Astrocyte (in vitro differentiated cells and primary cell): ENCODE results near the gene NCK2. TPM values are rescaled to one million over a fixed set of nuclear protein-coding genes. Genes with fewer than 3 reads are reported as not detected.

ENCODE experiments used
- DNase-seq: peaks from one replicate; pipeline ENCODE4 v3.0.0-alpha.2; 2010; ENCODE audit warnings: low read depth
- FAIRE-seq: peaks from 2 replicates; lab custom pipeline; 2011; peaks lifted over from hg19 to GRCh38; lab: Jason Lieb, UNC
- H2AFZ ChIP-seq: 2 replicates; pipeline ENCODE4 v1.6.0; 2012; ENCODE audit warnings: low read depth, low read length, inconsistent platforms
- H3K27ac ChIP-seq: 2 replicates; pipeline ENCODE4 v1.5.1; 2011; ENCODE audit warnings: low read depth, low read length, inconsistent platforms
- H3K27me3 ChIP-seq: 2 replicates; pipeline ENCODE4 v1.6.0; 2011; ENCODE audit warnings: low read length, inconsistent platforms; ENCODE audit not compliant: insufficient read depth
- H3K36me3 ChIP-seq: 2 replicates; pipeline ENCODE4 v1.5.1; 2011; ENCODE audit warnings: low read length, inconsistent platforms; ENCODE audit not compliant: insufficient read depth
- H3K4me1 ChIP-seq: 2 replicates; pipeline ENCODE4 v1.5.1; 2011; ENCODE audit warnings: low read length, inconsistent platforms; ENCODE audit not compliant: insufficient read depth
- H3K4me2 ChIP-seq: 2 replicates; pipeline ENCODE4 v1.6.0; 2012; ENCODE audit warnings: low read length, inconsistent platforms
- H3K4me3 ChIP-seq: 2 replicates; pipeline ENCODE4 v1.5.1; 2011; ENCODE audit warnings: low read depth, mild to moderate bottlenecking, low read length, inconsistent platforms; ENCODE audit not compliant: insufficient read depth
- H3K79me2 ChIP-seq: 2 replicates; pipeline ENCODE4 v1.6.0; 2012; ENCODE audit warnings: mild to moderate bottlenecking, low read length, inconsistent platforms; ENCODE audit not compliant: insufficient read depth
- H3K9ac ChIP-seq: 2 replicates; pipeline ENCODE4 v1.6.0; 2012; ENCODE audit warnings: mild to moderate bottlenecking, low read length, inconsistent platforms
- H3K9me3 ChIP-seq: 2 replicates; pipeline ENCODE4 v1.5.1; 2012; ENCODE audit warnings: low read depth, mild to moderate bottlenecking, low read length, inconsistent platforms; ENCODE audit not compliant: insufficient read depth
- H4K20me1 ChIP-seq: 2 replicates; pipeline ENCODE4 v1.6.0; 2012; ENCODE audit warnings: low read length, inconsistent platforms; ENCODE audit not compliant: insufficient read depth
- H3K27ac Mint-ChIP-seq: one replicate; pipeline ENCODE4 v1.8.0; 2021; ENCODE audit warnings: mild to moderate bottlenecking, mixed read lengths; ENCODE audit not compliant: unreplicated experiment
- H3K27me3 Mint-ChIP-seq: one replicate; pipeline ENCODE4 v1.8.0; 2021; ENCODE audit warnings: low read depth, mixed read lengths; ENCODE audit not compliant: unreplicated experiment
- H3K36me3 Mint-ChIP-seq: one replicate; pipeline ENCODE4 v1.8.0; 2021; ENCODE audit warnings: low read depth, mixed read lengths; ENCODE audit not compliant: unreplicated experiment
- H3K4me1 Mint-ChIP-seq: one replicate; pipeline ENCODE4 v1.8.0; 2021; ENCODE audit warnings: low read depth, mixed read lengths; ENCODE audit not compliant: unreplicated experiment
- H3K4me3 Mint-ChIP-seq: one replicate; pipeline ENCODE4 v1.8.0; 2021; ENCODE audit warnings: mild to moderate bottlenecking, moderate library complexity, mixed read lengths; ENCODE audit not compliant: unreplicated experiment
- H3K9me3 Mint-ChIP-seq: one replicate; pipeline ENCODE4 v1.8.0; 2021; ENCODE audit warnings: mild to moderate bottlenecking, mixed read lengths; ENCODE audit not compliant: unreplicated experiment
- EZH2 ChIP-seq: IDR thresholded peaks from 2 replicates; pipeline ENCODE4 v1.6.1; 2012; ENCODE audit warnings: mild to moderate bottlenecking, low read length, inconsistent platforms; ENCODE audit not compliant: insufficient read depth
- total RNA-seq: library from RNA; stranded (reverse); gene quantifications from 2 replicates; pipeline ENCODE4 v1.2.1, GENCODE V29; 2021
- TF ChIP-seq, protein P1 (sequence below): IDR thresholded peaks from 2 replicates; pipeline ENCODE4 v1.5.1; 2011; ENCODE audit warnings: low read depth, mild to moderate bottlenecking, inconsistent platforms, low read length, moderate library complexity; ENCODE audit not compliant: insufficient read depth

NCK2 gene
- total RNA-seq, 1 donor from 2014 or later = 61.6 TPM

DNA sequence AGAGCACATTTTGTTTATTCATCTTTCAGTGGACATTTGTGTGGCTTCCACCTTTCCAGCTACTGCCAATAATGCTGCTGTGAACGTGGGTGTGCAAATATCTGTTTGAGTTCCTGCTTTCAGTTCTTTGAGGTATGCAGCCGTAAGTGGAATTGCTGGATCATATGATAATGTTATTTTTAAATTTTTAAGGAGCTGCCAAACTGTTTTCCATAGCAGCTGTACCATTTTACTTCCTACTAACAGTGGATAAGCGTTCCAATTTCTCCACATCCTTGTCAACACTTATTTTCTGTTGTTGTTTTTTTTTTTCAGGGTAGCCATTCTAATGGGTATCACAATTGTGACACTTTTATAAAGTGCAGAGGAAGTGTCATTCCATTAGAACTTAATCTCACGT, 162.5 kb downstream of the NCK2 start:
- Histone ChIP-seq H3K4me1 (no peaks in the 10 kb centered on the region), H2AFZ (no peak overlapping the region), H3K4me2 (no peak overlapping the region), H3K9me3 (no peaks in the 10 kb centered on the region), H3K9ac (no peak overlapping the region), H3K27ac (no peak overlapping the region), H4K20me1 (no peaks in the 10 kb centered on the region), H3K4me3 (no peak overlapping the region), H3K79me2 (no peaks in the 10 kb centered on the region), H3K36me3 (no peaks in the 10 kb centered on the region), H3K27me3 (no peaks in the 10 kb centered on the region)
- no peak for TF ChIP-seq EZH2
- TF ChIP-seq, protein P1, sequence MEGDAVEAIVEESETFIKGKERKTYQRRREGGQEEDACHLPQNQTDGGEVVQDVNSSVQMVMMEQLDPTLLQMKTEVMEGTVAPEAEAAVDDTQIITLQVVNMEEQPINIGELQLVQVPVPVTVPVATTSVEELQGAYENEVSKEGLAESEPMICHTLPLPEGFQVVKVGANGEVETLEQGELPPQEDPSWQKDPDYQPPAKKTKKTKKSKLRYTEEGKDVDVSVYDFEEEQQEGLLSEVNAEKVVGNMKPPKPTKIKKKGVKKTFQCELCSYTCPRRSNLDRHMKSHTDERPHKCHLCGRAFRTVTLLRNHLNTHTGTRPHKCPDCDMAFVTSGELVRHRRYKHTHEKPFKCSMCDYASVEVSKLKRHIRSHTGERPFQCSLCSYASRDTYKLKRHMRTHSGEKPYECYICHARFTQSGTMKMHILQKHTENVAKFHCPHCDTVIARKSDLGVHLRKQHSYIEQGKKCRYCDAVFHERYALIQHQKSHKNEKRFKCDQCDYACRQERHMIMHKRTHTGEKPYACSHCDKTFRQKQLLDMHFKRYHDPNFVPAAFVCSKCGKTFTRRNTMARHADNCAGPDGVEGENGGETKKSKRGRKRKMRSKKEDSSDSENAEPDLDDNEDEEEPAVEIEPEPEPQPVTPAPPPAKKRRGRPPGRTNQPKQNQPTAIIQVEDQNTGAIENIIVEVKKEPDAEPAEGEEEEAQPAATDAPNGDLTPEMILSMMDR = no peak
- H3K27me3 Mint-ChIP-seq = peaks cover 2% of the 10 kb centered on the region
- peaks cover 2% of the 10 kb centered on the region for H3K36me3 Mint-ChIP-seq
- no peak overlapping the region for H3K27ac Mint-ChIP-seq
- no peaks in the 10 kb centered on the region for H3K4me1 Mint-ChIP-seq
- FAIRE-seq (no peak), DNase-seq (no peak)
- peaks cover 1% of the 10 kb centered on the region for H3K9me3 Mint-ChIP-seq
- H3K4me3 Mint-ChIP-seq = no peak overlapping the region

DNA sequence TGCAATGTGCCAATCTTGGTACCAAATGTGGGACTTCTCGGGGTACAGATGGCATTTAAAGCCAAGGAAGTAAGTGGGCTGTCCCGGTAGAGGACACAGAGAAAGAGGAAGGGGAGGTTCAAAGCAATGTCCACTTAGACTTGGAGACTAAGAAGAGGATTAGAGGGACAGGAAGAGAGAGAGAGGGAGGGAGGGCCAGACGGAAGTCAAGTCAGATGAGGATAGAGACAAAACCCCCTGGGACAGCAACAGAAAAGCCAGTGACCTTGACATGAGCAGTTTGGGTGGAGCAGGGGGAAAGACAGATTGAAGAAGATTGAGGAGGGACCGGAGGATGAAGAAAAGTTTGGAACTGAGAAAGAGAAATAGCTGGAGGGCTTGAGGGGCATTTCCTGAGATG, 164.5 kb downstream of the NCK2 start:
- Mint-ChIP-seq H3K4me3 (no peak overlapping the region), H3K9me3 (peaks cover 7% of the 10 kb centered on the region), H3K27ac (no peak overlapping the region), H3K36me3 (no peaks in the 10 kb centered on the region), H3K4me1 (no peaks in the 10 kb centered on the region), H3K27me3 (peaks cover 2% of the 10 kb centered on the region)
- Histone ChIP-seq H3K4me2 (no peak overlapping the region), H3K79me2 (no peaks in the 10 kb centered on the region), H2AFZ (no peak overlapping the region), H4K20me1 (no peaks in the 10 kb centered on the region), H3K36me3 (no peaks in the 10 kb centered on the region), H3K27ac (no peak overlapping the region), H3K9me3 (peaks cover 2% of the 10 kb centered on the region), H3K4me1 (no peaks in the 10 kb centered on the region), H3K27me3 (no peaks in the 10 kb centered on the region), H3K4me3 (no peak overlapping the region), H3K9ac (no peak overlapping the region)
- no peak for FAIRE-seq
- no peak for DNase-seq
- TF ChIP-seq, protein P1 = no peak
- no peak for TF ChIP-seq EZH2

DNA sequence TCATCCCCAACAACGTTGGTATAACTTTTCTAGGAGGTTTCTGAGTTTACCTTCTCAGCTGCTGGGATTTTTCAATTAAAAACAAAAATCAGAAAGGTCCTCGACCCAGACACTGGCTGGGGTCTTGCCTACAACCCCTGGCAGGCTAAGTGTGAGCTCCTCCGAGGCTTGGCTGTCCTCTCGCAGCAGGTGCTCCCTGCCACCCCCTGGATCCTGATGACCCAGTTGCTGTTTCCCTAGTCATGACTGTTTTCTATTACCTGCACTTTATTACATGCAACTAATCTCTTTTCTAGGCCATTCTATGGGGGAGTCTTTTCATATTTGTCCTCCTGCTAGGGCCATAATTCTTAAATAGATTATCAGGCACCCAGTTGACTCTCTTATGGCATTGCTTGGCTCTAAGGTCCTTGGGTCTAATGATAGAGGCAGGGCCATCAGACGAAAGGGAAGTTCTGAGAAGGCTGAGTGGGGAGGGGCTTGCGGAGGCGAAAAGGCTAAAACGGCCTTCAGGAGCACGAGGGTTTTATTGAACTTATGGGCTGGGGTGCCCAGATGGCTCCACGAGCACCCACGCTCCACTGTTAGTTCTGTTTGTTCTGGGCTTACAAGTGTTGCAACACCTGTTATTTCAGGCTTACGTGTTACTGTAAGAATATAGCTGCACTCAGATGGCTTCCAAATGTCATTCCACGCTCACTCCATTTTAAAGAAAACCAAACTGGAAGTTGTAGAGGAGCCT, 166.0 kb downstream of the NCK2 start:
- TF ChIP-seq, protein P1 = no peak
- TF ChIP-seq EZH2 = no peak
- peaks cover 13% of the 10 kb centered on the region for H3K9me3 Mint-ChIP-seq
- Histone ChIP-seq H2AFZ (no peak overlapping the region), H4K20me1 (no peaks in the 10 kb centered on the region), H3K36me3 (no peaks in the 10 kb centered on the region), H3K27me3 (no peaks in the 10 kb centered on the region), H3K27ac (no peak overlapping the region), H3K4me1 (no peaks in the 10 kb centered on the region), H3K4me2 (no peak overlapping the region), H3K79me2 (no peaks in the 10 kb centered on the region), H3K9me3 (peaks cover 9% of the 10 kb centered on the region), H3K4me3 (no peak overlapping the region), H3K9ac (no peak overlapping the region)
- DNase-seq (no peak), FAIRE-seq (no peak)
- H3K4me1 Mint-ChIP-seq = no peaks in the 10 kb centered on the region
- H3K36me3 Mint-ChIP-seq = no peaks in the 10 kb centered on the region
- peaks cover 2% of the 10 kb centered on the region for H3K27me3 Mint-ChIP-seq
- H3K4me3 Mint-ChIP-seq = no peak overlapping the region
- H3K27ac Mint-ChIP-seq = no peak overlapping the region
